ENCODE results near the gene SLC2A1.

GRCh38 chr1:42964044-42964812 lies 5.6 kb upstream of the SLC2A1 start:
- no peak for TF ChIP-seq SAP130 (CRISPR knock-in tag; IDR thresholded peaks at IDR 0.05; ENCODE audit: low read depth)
- no peak for TF ChIP-seq ZNF33A (CRISPR knock-in tag; IDR thresholded peaks at IDR 0.05; ENCODE audit: borderline replicate concordance)
- no peak for TF ChIP-seq CTCF (CRISPR knock-in tag; IDR thresholded peaks at IDR 0.05)
- TF ChIP-seq EZH2 (conservative IDR thresholded peaks at IDR 0.05; ENCODE audit: low read depth, low read length), result no peak
- TF ChIP-seq NR0B2 (CRISPR knock-in tag; IDR thresholded peaks at IDR 0.05), result no peak
- TF ChIP-seq ZNF10 (CRISPR knock-in tag; IDR thresholded peaks at IDR 0.05; ENCODE audit: borderline replicate concordance, low read depth), result no peak
- no peak for TF ChIP-seq STAG1 (CRISPR knock-in tag; IDR thresholded peaks at IDR 0.05)
- TF ChIP-seq ZBTB26 (CRISPR knock-in tag; IDR thresholded peaks at IDR 0.05; ENCODE audit: borderline replicate concordance), result no peak
- TF ChIP-seq CREBL2 (CRISPR knock-in tag; IDR thresholded peaks at IDR 0.05; ENCODE audit: borderline replicate concordance), result no peak
- no peak for TF ChIP-seq WIZ (CRISPR knock-in tag; IDR thresholded peaks at IDR 0.05)
- TF ChIP-seq FOXC1 (CRISPR knock-in tag; IDR thresholded peaks at IDR 0.05; ENCODE audit: borderline replicate concordance), result no peak
